HepG2 (cell line): ENCODE data around the gene ACSL3. TPM values are rescaled to one million over a fixed set of nuclear protein-coding genes. Genes with fewer than 3 reads are reported as not detected.

Experiments used
- DMTF1 ChIP-seq: sonication (generic); formaldehyde crosslinking; IDR thresholded peaks from 2 replicates; pipeline ENCODE4 v1.4.0; 2020; ENCODE audit warnings: mild to moderate bottlenecking, missing genetic modification reagents
- HES4 ChIP-seq: sonication (generic); formaldehyde crosslinking; IDR thresholded peaks from 2 replicates; pipeline ENCODE4 v1.9.0; 2021; ENCODE audit warnings: mild to moderate bottlenecking, missing genetic modification reagents, borderline replicate concordance
- IKZF1 ChIP-seq: fragments of 450-650 bp; IDR thresholded peaks from 2 replicates; pipeline ENCODE4 v1.7.1; 2016
- ISX ChIP-seq: sonication (generic); formaldehyde crosslinking; conservative IDR thresholded peaks from 2 replicates; pipeline ENCODE4 v1.5.0; 2020; ENCODE audit warnings: missing genetic modification reagents
- NPAS2 ChIP-seq: sonication (generic); formaldehyde crosslinking; IDR thresholded peaks from 2 replicates; pipeline ENCODE4 v1.8.0; 2022; ENCODE audit warnings: mild to moderate bottlenecking, missing genetic modification reagents, borderline replicate concordance
- PAX8 ChIP-seq: sonication (generic); formaldehyde crosslinking; IDR thresholded peaks from 2 replicates; pipeline ENCODE4 v1.8.0; 2022; ENCODE audit warnings: mild to moderate bottlenecking, missing genetic modification reagents, borderline replicate concordance
- PRMT3 ChIP-seq: sonication (generic); formaldehyde crosslinking; IDR thresholded peaks from 2 replicates; pipeline ENCODE4 v1.8.1; 2022; ENCODE audit warnings: low read depth, mild to moderate bottlenecking, moderate library complexity, missing genetic modification reagents, borderline replicate concordance
- SOX5 ChIP-seq: IDR thresholded peaks from 2 replicates; pipeline ENCODE4 v1.6.1; 2016; ENCODE audit warnings: borderline replicate concordance
- TBX3 ChIP-seq: fragments of 450-650 bp; IDR thresholded peaks from 2 replicates; pipeline ENCODE4 v1.6.1; 2017; ENCODE audit warnings: antibody characterized with exemption, mild to moderate bottlenecking, inconsistent platforms, borderline replicate concordance
- ZNF354B ChIP-seq: sonication (generic); formaldehyde crosslinking; IDR thresholded peaks from 2 replicates; pipeline ENCODE4 v1.8.0; 2022; ENCODE audit warnings: mild to moderate bottlenecking, missing genetic modification reagents
- ZNF513 ChIP-seq: sonication (generic); formaldehyde crosslinking; conservative IDR thresholded peaks from 2 replicates; pipeline ENCODE4 v1.5.0; 2020; ENCODE audit warnings: missing genetic modification reagents
- ZNF563 ChIP-seq: sonication (generic); formaldehyde crosslinking; IDR thresholded peaks from 2 replicates; pipeline ENCODE4 v1.8.0; 2022; ENCODE audit warnings: mild to moderate bottlenecking, moderate library complexity, missing genetic modification reagents
- ZNF670 ChIP-seq: sonication (generic); formaldehyde crosslinking; IDR thresholded peaks from 2 replicates; pipeline ENCODE4 v1.8.0; 2022; ENCODE audit warnings: mild to moderate bottlenecking, missing genetic modification reagents, borderline replicate concordance
- ZNF713 ChIP-seq: sonication (generic); formaldehyde crosslinking; IDR thresholded peaks from 2 replicates; pipeline ENCODE4 v1.4.0; 2020; ENCODE audit warnings: mild to moderate bottlenecking, missing genetic modification reagents
- polyA plus RNA-seq, 8 experiments: library from polyadenylated mRNA; depleted of rRNA in 3 of 8; stranded (reverse) in 7 of 8; unstranded in 1 of 8; fragments of >200 nt; fragmentation: Illumina TruSeq in 4 of 8; extraction: Trizol in 4 of 8; gene quantifications; 2 replicates each; pipeline versions ENCODE4 v1.2.1 to v1.2.3, GENCODE V29; 2011 to 2016; ENCODE audit warnings: low read depth in 4 of 8, missing spikeins in 1 of 8, mixed read lengths in 1 of 8; ENCODE audit not compliant: insufficient read depth in 1 of 8
- total RNA-seq, 5 experiments: library from RNA; depleted of rRNA; stranded (reverse); fragments of >200 nt; fragmentation: Illumina TruSeq; extraction: Trizol; gene quantifications; 2 replicates each; pipeline ENCODE4 v1.2.3, GENCODE V29; 2016; ENCODE audit warnings: low read depth in 1 of 5
- TF ChIP-seq, protein P1 (sequence below): fragments of 450-650 bp; IDR thresholded peaks from 2 replicates; pipeline ENCODE4 v1.6.1; 2017; ENCODE audit warnings: mild to moderate bottlenecking
- TF ChIP-seq, protein P2 (sequence below): sonication (generic); formaldehyde crosslinking; conservative IDR thresholded peaks from 2 replicates; pipeline ENCODE4 v1.4.0; 2020; ENCODE audit warnings: mild to moderate bottlenecking, missing genetic modification reagents, moderate library complexity
- TF ChIP-seq, protein P3 (sequence below): fragments of 450-650 bp; IDR thresholded peaks from 2 replicates; pipeline ENCODE4 v1.6.1; 2017

Gene ACSL3
- total and polyA plus RNA-seq, 2 of the 13 experiments (the other 11 are each of a cell fraction or from before 2014, with no cell fraction given), result 305 to 365 TPM

- TF ChIP-seq HES4 (CRISPR knock-in tag), result no peak
- TF ChIP-seq, protein P1, sequence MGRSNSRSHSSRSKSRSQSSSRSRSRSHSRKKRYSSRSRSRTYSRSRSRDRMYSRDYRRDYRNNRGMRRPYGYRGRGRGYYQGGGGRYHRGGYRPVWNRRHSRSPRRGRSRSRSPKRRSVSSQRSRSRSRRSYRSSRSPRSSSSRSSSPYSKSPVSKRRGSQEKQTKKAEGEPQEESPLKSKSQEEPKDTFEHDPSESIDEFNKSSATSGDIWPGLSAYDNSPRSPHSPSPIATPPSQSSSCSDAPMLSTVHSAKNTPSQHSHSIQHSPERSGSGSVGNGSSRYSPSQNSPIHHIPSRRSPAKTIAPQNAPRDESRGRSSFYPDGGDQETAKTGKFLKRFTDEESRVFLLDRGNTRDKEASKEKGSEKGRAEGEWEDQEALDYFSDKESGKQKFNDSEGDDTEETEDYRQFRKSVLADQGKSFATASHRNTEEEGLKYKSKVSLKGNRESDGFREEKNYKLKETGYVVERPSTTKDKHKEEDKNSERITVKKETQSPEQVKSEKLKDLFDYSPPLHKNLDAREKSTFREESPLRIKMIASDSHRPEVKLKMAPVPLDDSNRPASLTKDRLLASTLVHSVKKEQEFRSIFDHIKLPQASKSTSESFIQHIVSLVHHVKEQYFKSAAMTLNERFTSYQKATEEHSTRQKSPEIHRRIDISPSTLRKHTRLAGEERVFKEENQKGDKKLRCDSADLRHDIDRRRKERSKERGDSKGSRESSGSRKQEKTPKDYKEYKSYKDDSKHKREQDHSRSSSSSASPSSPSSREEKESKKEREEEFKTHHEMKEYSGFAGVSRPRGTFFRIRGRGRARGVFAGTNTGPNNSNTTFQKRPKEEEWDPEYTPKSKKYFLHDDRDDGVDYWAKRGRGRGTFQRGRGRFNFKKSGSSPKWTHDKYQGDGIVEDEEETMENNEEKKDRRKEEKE, result no peak
- TF ChIP-seq TBX3, result no peak
- TF ChIP-seq SOX5 (CRISPR knock-in tag), result no peak; the same call in 1 of the 2 replicates
- no peak for TF ChIP-seq DMTF1 (CRISPR knock-in tag)
- no peak for TF ChIP-seq ZNF713 (CRISPR knock-in tag)
- TF ChIP-seq PAX8 (CRISPR knock-in tag), result no peak
- TF ChIP-seq ZNF563 (CRISPR knock-in tag), result no peak
- TF ChIP-seq IKZF1, result no peak
- TF ChIP-seq ZNF513, result no peak
- TF ChIP-seq, protein P2, sequence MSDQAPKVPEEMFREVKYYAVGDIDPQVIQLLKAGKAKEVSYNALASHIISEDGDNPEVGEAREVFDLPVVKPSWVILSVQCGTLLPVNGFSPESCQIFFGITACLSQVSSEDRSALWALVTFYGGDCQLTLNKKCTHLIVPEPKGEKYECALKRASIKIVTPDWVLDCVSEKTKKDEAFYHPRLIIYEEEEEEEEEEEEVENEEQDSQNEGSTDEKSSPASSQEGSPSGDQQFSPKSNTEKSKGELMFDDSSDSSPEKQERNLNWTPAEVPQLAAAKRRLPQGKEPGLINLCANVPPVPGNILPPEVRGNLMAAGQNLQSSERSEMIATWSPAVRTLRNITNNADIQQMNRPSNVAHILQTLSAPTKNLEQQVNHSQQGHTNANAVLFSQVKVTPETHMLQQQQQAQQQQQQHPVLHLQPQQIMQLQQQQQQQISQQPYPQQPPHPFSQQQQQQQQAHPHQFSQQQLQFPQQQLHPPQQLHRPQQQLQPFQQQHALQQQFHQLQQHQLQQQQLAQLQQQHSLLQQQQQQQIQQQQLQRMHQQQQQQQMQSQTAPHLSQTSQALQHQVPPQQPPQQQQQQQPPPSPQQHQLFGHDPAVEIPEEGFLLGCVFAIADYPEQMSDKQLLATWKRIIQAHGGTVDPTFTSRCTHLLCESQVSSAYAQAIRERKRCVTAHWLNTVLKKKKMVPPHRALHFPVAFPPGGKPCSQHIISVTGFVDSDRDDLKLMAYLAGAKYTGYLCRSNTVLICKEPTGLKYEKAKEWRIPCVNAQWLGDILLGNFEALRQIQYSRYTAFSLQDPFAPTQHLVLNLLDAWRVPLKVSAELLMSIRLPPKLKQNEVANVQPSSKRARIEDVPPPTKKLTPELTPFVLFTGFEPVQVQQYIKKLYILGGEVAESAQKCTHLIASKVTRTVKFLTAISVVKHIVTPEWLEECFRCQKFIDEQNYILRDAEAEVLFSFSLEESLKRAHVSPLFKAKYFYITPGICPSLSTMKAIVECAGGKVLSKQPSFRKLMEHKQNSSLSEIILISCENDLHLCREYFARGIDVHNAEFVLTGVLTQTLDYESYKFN (CRISPR knock-in tag), result peak; percentile 69
- no peak for TF ChIP-seq ISX (CRISPR knock-in tag)
- TF ChIP-seq ZNF670 (CRISPR knock-in tag), result 0 out of 2 replicates have a peak, but pooled peaks have one; percentile 55
- no peak for TF ChIP-seq ZNF354B (CRISPR knock-in tag)
- TF ChIP-seq, protein P3, sequence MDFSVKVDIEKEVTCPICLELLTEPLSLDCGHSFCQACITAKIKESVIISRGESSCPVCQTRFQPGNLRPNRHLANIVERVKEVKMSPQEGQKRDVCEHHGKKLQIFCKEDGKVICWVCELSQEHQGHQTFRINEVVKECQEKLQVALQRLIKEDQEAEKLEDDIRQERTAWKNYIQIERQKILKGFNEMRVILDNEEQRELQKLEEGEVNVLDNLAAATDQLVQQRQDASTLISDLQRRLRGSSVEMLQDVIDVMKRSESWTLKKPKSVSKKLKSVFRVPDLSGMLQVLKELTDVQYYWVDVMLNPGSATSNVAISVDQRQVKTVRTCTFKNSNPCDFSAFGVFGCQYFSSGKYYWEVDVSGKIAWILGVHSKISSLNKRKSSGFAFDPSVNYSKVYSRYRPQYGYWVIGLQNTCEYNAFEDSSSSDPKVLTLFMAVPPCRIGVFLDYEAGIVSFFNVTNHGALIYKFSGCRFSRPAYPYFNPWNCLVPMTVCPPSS, result no peak
- TF ChIP-seq PRMT3, result no peak
- TF ChIP-seq NPAS2 (CRISPR knock-in tag), result no peak
Observed at GRCh38 chr2:222859786-222860612, 837 bp upstream of the ACSL3 start (continued).
